ENCODE results near the gene DCAF7.

Gene DCAF7

GRCh38 chr17:63542942-63543821 lies 7.1 kb upstream of the DCAF7 start:
- Histone ChIP-seq H3F3A (ENCODE audit: control insufficient read depth, insufficient read depth) (no peaks in the 10 kb centered on the region), H3K9me3 (ENCODE audit: control insufficient read depth, insufficient read depth, low read length) (no peaks in the 10 kb centered on the region), H3K9me2 (replicated peaks; ENCODE audit: control insufficient read depth, low read length) (no peaks in the 10 kb centered on the region), H3K4me2 (ENCODE audit: low read length) (no peak overlapping the region), H3K27me3 (ENCODE audit: control insufficient read depth, low read length) (peaks cover 12% of the 10 kb centered on the region), H4K20me1 (ENCODE audit: control insufficient read depth, insufficient read depth, low read depth, low read length) (no peaks in the 10 kb centered on the region), H3K36me3 (ENCODE audit: control insufficient read depth, low read length) (no peaks in the 10 kb centered on the region), H3K4me3 (ENCODE audit: low read length) (no peak overlapping the region), H3K27ac (ENCODE audit: low read depth, low read length) (no peak overlapping the region), H3K79me2 (ENCODE audit: control insufficient read depth, low read length) (no peaks in the 10 kb centered on the region), H3K4me1 (ENCODE audit: control insufficient read depth, low read length) (no peaks in the 10 kb centered on the region)
- TF ChIP-seq, protein P1, sequence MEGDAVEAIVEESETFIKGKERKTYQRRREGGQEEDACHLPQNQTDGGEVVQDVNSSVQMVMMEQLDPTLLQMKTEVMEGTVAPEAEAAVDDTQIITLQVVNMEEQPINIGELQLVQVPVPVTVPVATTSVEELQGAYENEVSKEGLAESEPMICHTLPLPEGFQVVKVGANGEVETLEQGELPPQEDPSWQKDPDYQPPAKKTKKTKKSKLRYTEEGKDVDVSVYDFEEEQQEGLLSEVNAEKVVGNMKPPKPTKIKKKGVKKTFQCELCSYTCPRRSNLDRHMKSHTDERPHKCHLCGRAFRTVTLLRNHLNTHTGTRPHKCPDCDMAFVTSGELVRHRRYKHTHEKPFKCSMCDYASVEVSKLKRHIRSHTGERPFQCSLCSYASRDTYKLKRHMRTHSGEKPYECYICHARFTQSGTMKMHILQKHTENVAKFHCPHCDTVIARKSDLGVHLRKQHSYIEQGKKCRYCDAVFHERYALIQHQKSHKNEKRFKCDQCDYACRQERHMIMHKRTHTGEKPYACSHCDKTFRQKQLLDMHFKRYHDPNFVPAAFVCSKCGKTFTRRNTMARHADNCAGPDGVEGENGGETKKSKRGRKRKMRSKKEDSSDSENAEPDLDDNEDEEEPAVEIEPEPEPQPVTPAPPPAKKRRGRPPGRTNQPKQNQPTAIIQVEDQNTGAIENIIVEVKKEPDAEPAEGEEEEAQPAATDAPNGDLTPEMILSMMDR (IDR thresholded peaks at IDR 0.05; ENCODE audit: low read depth, low read length, poor library complexity, severe bottlenecking), result no peak
- no peak for TF ChIP-seq EZH2phosphoT487 (IDR thresholded peaks at IDR 0.05; ENCODE audit: borderline replicate concordance, low read length)

DNA sequence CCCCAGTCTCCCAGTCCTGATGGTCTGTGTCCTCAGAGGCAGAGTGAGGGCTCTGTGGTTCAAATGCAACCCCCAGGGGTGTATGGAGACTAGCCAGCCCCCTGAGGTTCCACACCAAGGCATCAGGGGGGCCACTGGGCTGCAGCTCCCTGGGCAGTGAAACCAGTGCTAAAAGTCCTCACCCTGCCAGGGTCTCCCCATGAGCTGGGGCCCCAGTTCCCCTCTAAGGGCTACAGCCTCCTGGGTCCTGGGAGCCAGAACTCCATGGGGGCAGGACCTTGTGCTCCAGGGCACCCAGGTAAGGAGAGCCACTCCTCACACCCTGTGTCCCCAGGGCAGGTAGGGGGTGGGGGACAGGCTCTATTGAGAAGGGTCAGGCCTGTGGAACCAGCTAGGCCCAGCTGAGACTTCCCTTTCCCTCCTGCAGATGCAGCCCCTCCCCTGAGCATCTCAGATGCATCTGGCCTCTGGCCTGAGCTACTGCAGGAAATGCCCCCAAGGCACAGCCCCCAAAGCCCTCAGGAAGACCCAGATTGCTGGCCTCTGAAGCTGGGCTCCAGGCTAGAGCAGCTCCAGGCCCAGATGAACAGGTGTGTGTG lies 6.4 kb upstream of the DCAF7 start:
- peaks cover under 1% of the 10 kb centered on the region; the same call in 1 of the 2 replicates for H3K79me2 ChIP-seq (ENCODE audit: control insufficient read depth, low read length)
- H4K20me1 ChIP-seq (ENCODE audit: control insufficient read depth, insufficient read depth, low read depth, low read length), result no peaks in the 10 kb centered on the region
- H3K27ac ChIP-seq (ENCODE audit: low read depth, low read length), result no peak overlapping the region
- no peaks in the 10 kb centered on the region for H3F3A ChIP-seq (ENCODE audit: control insufficient read depth, insufficient read depth)
- no peaks in the 10 kb centered on the region for H3K9me2 ChIP-seq (replicated peaks; ENCODE audit: control insufficient read depth, low read length)
- H3K4me1 ChIP-seq (ENCODE audit: control insufficient read depth, low read length), result peaks cover under 1% of the 10 kb centered on the region
- H3K4me2 ChIP-seq (ENCODE audit: low read length), result no peak overlapping the region
- H3K9me3 ChIP-seq (ENCODE audit: control insufficient read depth, insufficient read depth, low read length), result no peaks in the 10 kb centered on the region
- no peaks in the 10 kb centered on the region for H3K36me3 ChIP-seq (ENCODE audit: control insufficient read depth, low read length)
- no peak overlapping the region for H3K4me3 ChIP-seq (ENCODE audit: low read length)
- TF ChIP-seq, protein P1 (IDR thresholded peaks at IDR 0.05; ENCODE audit: low read depth, low read length, poor library complexity, severe bottlenecking), result no peak
- TF ChIP-seq EZH2phosphoT487 (IDR thresholded peaks at IDR 0.05; ENCODE audit: borderline replicate concordance, low read length), result no peak
- H3K27me3 ChIP-seq (ENCODE audit: control insufficient read depth, low read length), result peaks cover 7% of the 10 kb centered on the region

GRCh38 chr17:63544467-63545301 lies 5.6 kb upstream of the DCAF7 start:
- Histone ChIP-seq H3K4me2 (ENCODE audit: low read length) (no peak overlapping the region), H4K20me1 (ENCODE audit: control insufficient read depth, insufficient read depth, low read depth, low read length) (no peaks in the 10 kb centered on the region), H3K4me3 (ENCODE audit: low read length) (no peak overlapping the region), H3K27me3 (ENCODE audit: control insufficient read depth, low read length) (peaks cover 3% of the 10 kb centered on the region; the same call in 1 of the 2 replicates), H3K9me2 (replicated peaks; ENCODE audit: control insufficient read depth, low read length) (no peaks in the 10 kb centered on the region), H3K4me1 (ENCODE audit: control insufficient read depth, low read length) (peaks cover 5% of the 10 kb centered on the region), H3K36me3 (ENCODE audit: control insufficient read depth, low read length) (no peaks in the 10 kb centered on the region; the same call in 1 of the 2 replicates), H3K27ac (ENCODE audit: low read depth, low read length) (no peak overlapping the region), H3K79me2 (ENCODE audit: control insufficient read depth, low read length) (peaks cover 8% of the 10 kb centered on the region), H3F3A (ENCODE audit: control insufficient read depth, insufficient read depth) (no peaks in the 10 kb centered on the region), H3K9me3 (ENCODE audit: control insufficient read depth, insufficient read depth, low read length) (no peaks in the 10 kb centered on the region)
- no peak for TF ChIP-seq EZH2phosphoT487 (IDR thresholded peaks at IDR 0.05; ENCODE audit: borderline replicate concordance, low read length)
- TF ChIP-seq, protein P1 (IDR thresholded peaks at IDR 0.05; ENCODE audit: low read depth, low read length, poor library complexity, severe bottlenecking), result no peak
